ENCODE measurements around the gene PNPO. TPM values are rescaled to one million over a fixed set of nuclear protein-coding genes. Genes with fewer than 3 reads are reported as not detected.

Gene PNPO
- total and polyA plus RNA-seq, 2 of the 8 experiments (the other 6 are each of a cell fraction or from before 2014, with no cell fraction given) = 7.0 to 8.1 TPM

DNA sequence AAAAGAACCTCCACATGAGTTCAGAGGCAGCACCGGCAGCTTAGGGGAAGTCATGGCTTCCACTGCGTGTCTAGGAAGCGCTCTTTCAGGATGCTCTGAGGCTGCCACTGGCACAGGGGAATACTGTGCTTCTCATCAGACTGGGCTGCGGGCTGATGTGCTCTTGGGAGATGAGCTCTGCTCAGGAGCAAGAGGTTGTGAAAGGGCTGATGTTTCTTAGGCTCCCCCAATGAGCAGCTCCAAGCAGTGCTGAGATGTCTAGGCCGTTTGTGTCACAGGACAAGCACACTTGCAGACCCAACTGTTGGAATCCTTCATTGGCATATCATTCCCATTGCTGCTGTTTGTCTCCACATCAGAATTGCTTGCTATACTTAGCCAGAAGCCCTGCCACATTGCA is 41.7 kb upstream of the PNPO start:
- WGBS, 2 experiments (ENCODE audit: extremely low coverage in 1 of 2, insufficient coverage in 1 of 2, insufficient read length in 1 of 2, insufficient replicate concordance in 2 of 2, low coverage in 1 of 2, low lambda C conversion rate in 2 of 2, missing lambda C conversion rate in 1 of 2) = 87% methylated on average over 5 of the region's 5 CpGs; no CpG with 5 or more reads in 1 of the 2 experiments
- no peak for TF ChIP-seq PHF8 (conservative IDR thresholded peaks at IDR 0.05; ENCODE audit: low read depth, low read length)

More for the DNA sequence above, 41.7 kb upstream of the PNPO start:
- no peaks in the 10 kb centered on the region for H3K36me3 ChIP-seq (ENCODE audit: control insufficient read depth in 2 of 4, insufficient read depth in 4 of 4, low read length in 3 of 4)
- H2BK120ac ChIP-seq (replicated peaks; ENCODE audit: low read depth, low read length) = no peak overlapping the region
- H3K27ac ChIP-seq (ENCODE audit: low read depth, low read length) = no peak overlapping the region
- FAIRE-seq (no peak), DNase-seq (ENCODE audit: low read depth in 1 of 2, low spot score in 2 of 2) (no peak)
- H2BK20ac ChIP-seq (ENCODE audit: low read length) = no peak overlapping the region
- H3K4me2 ChIP-seq (ENCODE audit: insufficient read depth in 1 of 2, low read depth in 2 of 2, low read length in 2 of 2) = no peak overlapping the region
- H4K91ac ChIP-seq (replicated peaks; ENCODE audit: insufficient read length, low read length) = no peak overlapping the region
- H2BK15ac ChIP-seq (ENCODE audit: low read length) = no peak overlapping the region
- peaks cover 0 to 27% of the 10 kb centered on the region in 2 experiments; a peak in 3 of 4 replicates for H3K79me2 ChIP-seq (ENCODE audit: control insufficient read depth in 1 of 2, insufficient read depth in 2 of 2, low read length in 2 of 2)
- no peak overlapping the region for H2AFZ ChIP-seq (ENCODE audit: low read length)
- no peak overlapping the region for H3K23ac ChIP-seq (ENCODE audit: insufficient read length)
- H3K18ac ChIP-seq (ENCODE audit: extremely low read depth, low read length) = no peak overlapping the region
- POLR2A ChIA-PET (ENCODE audit: partially characterized antibody) = interaction anchor here (0.8 to 1.6 kb wide), 4 partner anchors 15 to 119 kb away, joined by 3 to 5 read pairs (median 4); partner anchors contain the start of gene SCRN2
- no peak overlapping the region for H4K5ac ChIP-seq (ENCODE audit: insufficient read length, low read depth, low read length)
- H3K4me3 ChIP-seq (ENCODE audit: extremely low read depth in 1 of 4, insufficient read depth in 2 of 4, low read depth in 3 of 4, low read length in 4 of 4) = no peak overlapping the region
- H3K23me2 ChIP-seq (ENCODE audit: low read depth, low read length) = peaks cover 6% of the 10 kb centered on the region
- H3K9me3 ChIP-seq (ENCODE audit: insufficient read depth in 2 of 2, low read depth in 1 of 2, low read length in 1 of 2) = no peaks in the 10 kb centered on the region
- no peaks in the 10 kb centered on the region; a peak in 1 of 7 replicates for H3K27me3 ChIP-seq (replicated peaks in 1 of 4; ENCODE audit: control insufficient read depth in 3 of 4, extremely low read depth in 1 of 4, insufficient read depth in 3 of 4, low read length in 3 of 4)
- no peak overlapping the region for H2BK12ac ChIP-seq (ENCODE audit: low read depth, low read length)
- H2BK5ac ChIP-seq (ENCODE audit: low read depth, low read length) = no peak overlapping the region
- no peak overlapping the region for H2AK5ac ChIP-seq (ENCODE audit: low read depth, low read length)
- peak overlapping the region in 1 of 4 experiments; percentile 37; a peak in 1 of 7 replicates for H3K9ac ChIP-seq (replicated peaks in 1 of 4; ENCODE audit: extremely low read depth in 1 of 4, low read depth in 3 of 4, low read length in 3 of 4)
- H3K4me1 ChIP-seq (replicated peaks in 1 of 4; ENCODE audit: control insufficient read depth in 3 of 4, insufficient read depth in 4 of 4, low read length in 3 of 4) = peaks cover 10 to 22% (median 12%) of the 10 kb centered on the region in 4 experiments
- H4K20me1 ChIP-seq (replicated peaks in 1 of 2; ENCODE audit: control insufficient read depth in 1 of 2, insufficient read depth in 2 of 2, low read length in 2 of 2) = peaks cover 0 to 3% of the 10 kb centered on the region in 2 experiments
- H3K4ac ChIP-seq (replicated peaks; ENCODE audit: insufficient read length, low read depth, low read length) = no peak overlapping the region
- CTCF ChIA-PET (ENCODE audit: partially characterized antibody) = interaction anchor here (0.7 to 1.4 kb wide), 6 partner anchors 9 to 71 kb away, joined by 3 read pairs; partner anchors contain the start of genes CDK5RAP3, LRRC46 and MRPL10
- peaks cover 10% of the 10 kb centered on the region; the same call in 1 of the 2 replicates for H3K79me1 ChIP-seq (ENCODE audit: low read depth, low read length)
- H3K56ac ChIP-seq (replicated peaks; ENCODE audit: insufficient read length, low read depth, low read length) = no peak overlapping the region
- H4K8ac ChIP-seq (ENCODE audit: extremely low read depth, insufficient read depth, low read length) = no peak overlapping the region
- no peak overlapping the region for H3K14ac ChIP-seq (ENCODE audit: insufficient read length)

Measured in H1 (cell line).